K562 (cell line): ENCODE measurements around the gene SLC25A14. TPM values are rescaled to one million over a fixed set of nuclear protein-coding genes. Genes with fewer than 3 reads are reported as not detected.

ENCODE experiments used
- ARNT ChIP-seq, 2 experiments: fragments of 450-650 bp; IDR thresholded peaks; 2 replicates each; pipeline ENCODE4 v1.6.1; 2016; ENCODE audit warnings: mild to moderate bottlenecking in 1 of 2
- NR3C1 ChIP-seq: sonication (generic); formaldehyde crosslinking; IDR thresholded peaks from 2 replicates; pipeline ENCODE4 v1.8.1; 2022; ENCODE audit warnings: missing genetic modification reagents
- RBBP5 ChIP-seq: fragments of 200-600 bp; sonication (generic); IDR thresholded peaks from 2 replicates; pipeline ENCODE4 v1.6.1; 2012; ENCODE audit warnings: borderline replicate concordance, mild to moderate bottlenecking, low read length, control low read depth, inconsistent platforms; ENCODE audit not compliant: insufficient read depth, poor library complexity, severe bottlenecking
- SRSF3 ChIP-seq: fragments of 200-400 bp; formaldehyde crosslinking; IDR thresholded peaks from 2 replicates; pipeline ENCODE4 v1.6.1; 2016; ENCODE audit warnings: mild to moderate bottlenecking, low read length, moderate library complexity; ENCODE audit not compliant: insufficient read depth
- SRSF7 ChIP-seq: fragments of 200-400 bp; formaldehyde crosslinking; optimal IDR thresholded peaks from 2 replicates; pipeline ENCODE3; 2017; ENCODE audit warnings: mild to moderate bottlenecking, low read depth, low read length
- TEAD2 ChIP-seq: fragments of 450-650 bp; IDR thresholded peaks from 2 replicates; pipeline ENCODE4 v1.6.1; 2016; ENCODE audit warnings: missing genetic modification characterization, control low read depth, missing compliant biosample characterization
- polyA plus RNA-seq, 8 experiments: library from polyadenylated mRNA; depleted of rRNA in 4 of 8; stranded (reverse) in 5 of 8; unstranded in 3 of 8; fragments of >200 nt; fragmentation: Nextera tagmentation in 2 of 8; fragmentation: Illumina TruSeq in 1 of 8; extraction: Ambion mirVana in 2 of 8; extraction: Trizol in 1 of 8; gene quantifications; 2 replicates each; pipeline versions ENCODE4 v1.2.1 to v1.2.3, GENCODE V29; 2011 to 2014; ENCODE audit warnings: inconsistent platforms in 1 of 8, missing spikeins in 1 of 8
- total RNA-seq, 7 experiments: library from RNA; depleted of rRNA in 6 of 7; stranded (reverse); fragments of >200 nt in 6 of 7; fragmentation: Illumina TruSeq in 2 of 7; extraction: Trizol in 2 of 7; gene quantifications; 2 replicates each; pipeline versions ENCODE4 v1.2.1 to v1.2.3, GENCODE V29; 2011 to 2021; ENCODE audit warnings: low replicate concordance in 1 of 7
- TF ChIP-seq, protein P1 (sequence below): fragments of 200-800 bp; sonication (Bioruptor generic); IDR thresholded peaks from 2 replicates; pipeline ENCODE4 v1.6.1; 2017; ENCODE audit warnings: missing genetic modification characterization, missing compliant biosample characterization
- TF ChIP-seq, protein P2 (sequence below): fragments of 250-450 bp; sonication (Bioruptor Pico); IDR thresholded peaks from 2 replicates; pipeline ENCODE4 v1.5.1; 2021; ENCODE audit warnings: mild to moderate bottlenecking
- TF ChIP-seq, protein P3 (sequence below), 2 experiments: fragments of 450-650 bp; IDR thresholded peaks; 2 replicates each; pipeline ENCODE4 v1.6.1; 2018; ENCODE audit warnings: mild to moderate bottlenecking in 2 of 2, low read depth in 1 of 2; ENCODE audit not compliant: partially characterized antibody in 2 of 2
- TF ChIP-seq, protein P4 (sequence below): sonication (generic); formaldehyde crosslinking; IDR thresholded peaks from 2 replicates; pipeline ENCODE4 v1.8.0; 2022; ENCODE audit warnings: mild to moderate bottlenecking, missing genetic modification reagents
- TF ChIP-seq, protein P5 (sequence below): sonication (generic); formaldehyde crosslinking; IDR thresholded peaks from 2 replicates; pipeline ENCODE4 v1.8.1; 2023; ENCODE audit warnings: mild to moderate bottlenecking, missing genetic modification reagents, moderate library complexity

The SLC25A14 gene
- total and polyA plus RNA-seq, 9 of the 15 experiments (the other 6 are each of a cell fraction or from before 2014, with no cell fraction given), result 9.5 to 33.3 (median 15.8) TPM

DNA sequence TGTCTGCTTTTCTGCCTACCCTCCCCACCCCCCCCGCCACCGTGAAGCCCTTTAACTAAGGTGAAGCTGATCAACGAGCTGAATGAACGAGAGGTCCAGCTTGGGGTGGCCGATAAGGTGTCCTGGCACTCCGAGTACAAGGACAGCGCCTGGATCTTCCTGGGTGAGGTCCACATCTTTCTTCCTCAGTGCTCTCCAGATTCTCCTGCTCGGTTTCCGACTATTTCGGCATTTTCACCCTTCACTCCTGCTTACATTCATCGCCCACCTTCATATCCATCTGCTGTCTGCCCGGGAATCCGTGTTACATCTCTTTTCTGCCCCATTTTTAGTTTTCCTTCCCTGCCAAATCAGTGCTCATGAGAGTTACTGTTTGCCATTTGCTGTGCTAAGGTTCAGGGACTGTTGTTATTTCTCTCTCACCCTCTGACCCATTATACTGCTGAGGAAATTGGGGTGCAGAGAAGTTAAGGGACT lies 62.5 kb downstream of the SLC25A14 start (continued):
- no peak for TF ChIP-seq SRSF7
- TF ChIP-seq, protein P1, sequence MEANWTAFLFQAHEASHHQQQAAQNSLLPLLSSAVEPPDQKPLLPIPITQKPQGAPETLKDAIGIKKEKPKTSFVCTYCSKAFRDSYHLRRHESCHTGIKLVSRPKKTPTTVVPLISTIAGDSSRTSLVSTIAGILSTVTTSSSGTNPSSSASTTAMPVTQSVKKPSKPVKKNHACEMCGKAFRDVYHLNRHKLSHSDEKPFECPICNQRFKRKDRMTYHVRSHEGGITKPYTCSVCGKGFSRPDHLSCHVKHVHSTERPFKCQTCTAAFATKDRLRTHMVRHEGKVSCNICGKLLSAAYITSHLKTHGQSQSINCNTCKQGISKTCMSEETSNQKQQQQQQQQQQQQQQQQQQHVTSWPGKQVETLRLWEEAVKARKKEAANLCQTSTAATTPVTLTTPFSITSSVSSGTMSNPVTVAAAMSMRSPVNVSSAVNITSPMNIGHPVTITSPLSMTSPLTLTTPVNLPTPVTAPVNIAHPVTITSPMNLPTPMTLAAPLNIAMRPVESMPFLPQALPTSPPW (CRISPR knock-in tag), result peak; percentile 7; the same call in 1 of the 2 replicates
- TF ChIP-seq, protein P2, sequence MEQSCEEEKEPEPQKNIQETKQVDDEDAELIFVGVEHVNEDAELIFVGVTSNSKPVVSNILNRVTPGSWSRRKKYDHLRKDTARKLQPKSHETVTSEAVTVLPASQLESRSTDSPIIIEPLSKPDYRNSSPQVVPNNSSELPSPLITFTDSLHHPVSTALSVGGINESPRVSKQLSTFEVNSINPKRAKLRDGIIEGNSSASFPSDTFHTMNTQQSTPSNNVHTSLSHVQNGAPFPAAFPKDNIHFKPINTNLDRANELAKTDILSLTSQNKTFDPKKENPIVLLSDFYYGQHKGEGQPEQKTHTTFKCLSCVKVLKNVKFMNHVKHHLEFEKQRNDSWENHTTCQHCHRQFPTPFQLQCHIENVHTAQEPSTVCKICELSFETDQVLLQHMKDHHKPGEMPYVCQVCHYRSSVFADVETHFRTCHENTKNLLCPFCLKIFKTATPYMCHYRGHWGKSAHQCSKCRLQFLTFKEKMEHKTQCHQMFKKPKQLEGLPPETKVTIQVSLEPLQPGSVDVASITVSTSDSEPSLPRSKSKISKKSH (CRISPR knock-in tag), result no peak
- TF ChIP-seq, protein P3, sequence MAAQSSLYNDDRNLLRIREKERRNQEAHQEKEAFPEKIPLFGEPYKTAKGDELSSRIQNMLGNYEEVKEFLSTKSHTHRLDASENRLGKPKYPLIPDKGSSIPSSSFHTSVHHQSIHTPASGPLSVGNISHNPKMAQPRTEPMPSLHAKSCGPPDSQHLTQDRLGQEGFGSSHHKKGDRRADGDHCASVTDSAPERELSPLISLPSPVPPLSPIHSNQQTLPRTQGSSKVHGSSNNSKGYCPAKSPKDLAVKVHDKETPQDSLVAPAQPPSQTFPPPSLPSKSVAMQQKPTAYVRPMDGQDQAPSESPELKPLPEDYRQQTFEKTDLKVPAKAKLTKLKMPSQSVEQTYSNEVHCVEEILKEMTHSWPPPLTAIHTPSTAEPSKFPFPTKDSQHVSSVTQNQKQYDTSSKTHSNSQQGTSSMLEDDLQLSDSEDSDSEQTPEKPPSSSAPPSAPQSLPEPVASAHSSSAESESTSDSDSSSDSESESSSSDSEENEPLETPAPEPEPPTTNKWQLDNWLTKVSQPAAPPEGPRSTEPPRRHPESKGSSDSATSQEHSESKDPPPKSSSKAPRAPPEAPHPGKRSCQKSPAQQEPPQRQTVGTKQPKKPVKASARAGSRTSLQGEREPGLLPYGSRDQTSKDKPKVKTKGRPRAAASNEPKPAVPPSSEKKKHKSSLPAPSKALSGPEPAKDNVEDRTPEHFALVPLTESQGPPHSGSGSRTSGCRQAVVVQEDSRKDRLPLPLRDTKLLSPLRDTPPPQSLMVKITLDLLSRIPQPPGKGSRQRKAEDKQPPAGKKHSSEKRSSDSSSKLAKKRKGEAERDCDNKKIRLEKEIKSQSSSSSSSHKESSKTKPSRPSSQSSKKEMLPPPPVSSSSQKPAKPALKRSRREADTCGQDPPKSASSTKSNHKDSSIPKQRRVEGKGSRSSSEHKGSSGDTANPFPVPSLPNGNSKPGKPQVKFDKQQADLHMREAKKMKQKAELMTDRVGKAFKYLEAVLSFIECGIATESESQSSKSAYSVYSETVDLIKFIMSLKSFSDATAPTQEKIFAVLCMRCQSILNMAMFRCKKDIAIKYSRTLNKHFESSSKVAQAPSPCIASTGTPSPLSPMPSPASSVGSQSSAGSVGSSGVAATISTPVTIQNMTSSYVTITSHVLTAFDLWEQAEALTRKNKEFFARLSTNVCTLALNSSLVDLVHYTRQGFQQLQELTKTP (IDR thresholded peaks at IDR 0.05; ENCODE audit: low read depth in 1 of 2, partially characterized antibody in 2 of 2), result no peak
- no peak for TF ChIP-seq SRSF3
- TF ChIP-seq, protein P4, sequence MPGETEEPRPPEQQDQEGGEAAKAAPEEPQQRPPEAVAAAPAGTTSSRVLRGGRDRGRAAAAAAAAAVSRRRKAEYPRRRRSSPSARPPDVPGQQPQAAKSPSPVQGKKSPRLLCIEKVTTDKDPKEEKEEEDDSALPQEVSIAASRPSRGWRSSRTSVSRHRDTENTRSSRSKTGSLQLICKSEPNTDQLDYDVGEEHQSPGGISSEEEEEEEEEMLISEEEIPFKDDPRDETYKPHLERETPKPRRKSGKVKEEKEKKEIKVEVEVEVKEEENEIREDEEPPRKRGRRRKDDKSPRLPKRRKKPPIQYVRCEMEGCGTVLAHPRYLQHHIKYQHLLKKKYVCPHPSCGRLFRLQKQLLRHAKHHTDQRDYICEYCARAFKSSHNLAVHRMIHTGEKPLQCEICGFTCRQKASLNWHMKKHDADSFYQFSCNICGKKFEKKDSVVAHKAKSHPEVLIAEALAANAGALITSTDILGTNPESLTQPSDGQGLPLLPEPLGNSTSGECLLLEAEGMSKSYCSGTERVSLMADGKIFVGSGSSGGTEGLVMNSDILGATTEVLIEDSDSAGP (CRISPR knock-in tag), result no peak
- no peak for TF ChIP-seq ARNT (IDR thresholded peaks at IDR 0.05)
- TF ChIP-seq NR3C1 (CRISPR knock-in tag), result no peak
- TF ChIP-seq TEAD2 (tag), result no peak
- TF ChIP-seq, protein P5, sequence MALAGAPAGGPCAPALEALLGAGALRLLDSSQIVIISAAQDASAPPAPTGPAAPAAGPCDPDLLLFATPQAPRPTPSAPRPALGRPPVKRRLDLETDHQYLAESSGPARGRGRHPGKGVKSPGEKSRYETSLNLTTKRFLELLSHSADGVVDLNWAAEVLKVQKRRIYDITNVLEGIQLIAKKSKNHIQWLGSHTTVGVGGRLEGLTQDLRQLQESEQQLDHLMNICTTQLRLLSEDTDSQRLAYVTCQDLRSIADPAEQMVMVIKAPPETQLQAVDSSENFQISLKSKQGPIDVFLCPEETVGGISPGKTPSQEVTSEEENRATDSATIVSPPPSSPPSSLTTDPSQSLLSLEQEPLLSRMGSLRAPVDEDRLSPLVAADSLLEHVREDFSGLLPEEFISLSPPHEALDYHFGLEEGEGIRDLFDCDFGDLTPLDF (CRISPR knock-in tag), result no peak
- peak; percentile 4 for TF ChIP-seq RBBP5
